Skeletal muscle satellite cell (primary cell): ENCODE measurements around the gene PPP1R36.
"Not testable (repeated sequence)": the region's sequence is repeated elsewhere in the genome, so short reads cannot be mapped to it uniquely, and the experiment has no call there.

Experiments used
- H3K27me3 ChIP-seq: 2 replicates; pipeline ENCODE4 v1.7.0; 2013; ENCODE audit warnings: low read length; ENCODE audit not compliant: control insufficient read depth, insufficient read depth
- H3K36me3 ChIP-seq: 2 replicates; pipeline ENCODE4 v1.7.0; 2013; ENCODE audit warnings: mild to moderate bottlenecking, control low read depth, low read length; ENCODE audit not compliant: insufficient read depth
- H3K4me1 ChIP-seq: 2 replicates; pipeline ENCODE4 v1.7.0; 2013; ENCODE audit warnings: low read length; ENCODE audit not compliant: control insufficient read depth, insufficient read depth
- H3K4me2 ChIP-seq: 2 replicates; pipeline ENCODE4 v1.7.0; 2013; ENCODE audit warnings: mild to moderate bottlenecking, low read length
- H3K4me3 ChIP-seq: 2 replicates; pipeline ENCODE4 v1.7.0; 2013; ENCODE audit warnings: low read length
- H3K9ac ChIP-seq: 2 replicates; pipeline ENCODE4 v1.7.0; 2013; ENCODE audit warnings: mild to moderate bottlenecking, low read depth, low read length, moderate library complexity
- H3K9me3 ChIP-seq: replicated peaks from 2 replicates; pipeline ENCODE4 v1.7.0; 2013; ENCODE audit warnings: mild to moderate bottlenecking, control low read depth, low read length

PPP1R36 gene

GRCh38 chr14:64623554-64624165 lies 73.9 kb downstream of the PPP1R36 start:
- Histone ChIP-seq H3K36me3 (no peaks in the 10 kb centered on the region), H3K4me2 (no peak overlapping the region), H3K27me3 (peaks cover 2% of the 10 kb centered on the region), H3K9ac (no peak overlapping the region), H3K9me3 (no peaks in the 10 kb centered on the region), H3K4me3 (no peak overlapping the region), H3K4me1 (peaks cover 4% of the 10 kb centered on the region)

- Histone ChIP-seq H3K4me2 (no peak overlapping the region), H3K4me1 (peaks cover 14% of the 10 kb centered on the region), H3K36me3 (no peaks in the 10 kb centered on the region), H3K9me3 (no peaks in the 10 kb centered on the region), H3K27me3 (no peaks in the 10 kb centered on the region), H3K9ac (no peak overlapping the region), H3K4me3 (no peak overlapping the region)
These were observed 75.8 kb downstream of the PPP1R36 start for GRCh38 chr14:64625386-64626232.

- H3K4me1 ChIP-seq: peaks cover 14% of the 10 kb centered on the region
- H3K9ac ChIP-seq: peak overlapping the region; percentile 65
- H3K36me3 ChIP-seq: no peaks in the 10 kb centered on the region
- H3K4me2 ChIP-seq: peak overlapping the region; percentile 45
- H3K27me3 ChIP-seq: no peaks in the 10 kb centered on the region
- no peaks in the 10 kb centered on the region for H3K9me3 ChIP-seq
- H3K4me3 ChIP-seq: peak overlapping the region; percentile 6
These were observed 79.2 kb downstream of the PPP1R36 start for GRCh38 chr14:64628940-64629408.

- Histone ChIP-seq H3K4me1 (peaks cover 14% of the 10 kb centered on the region), H3K36me3 (no peaks in the 10 kb centered on the region), H3K9ac (no peak overlapping the region), H3K9me3 (no peaks in the 10 kb centered on the region), H3K27me3 (no peaks in the 10 kb centered on the region), H3K4me2 (no peak overlapping the region), H3K4me3 (no peak overlapping the region)
These were observed 81.0 kb downstream of the PPP1R36 start for GRCh38 chr14:64630778-64631177.

GRCh38 chr14:64631222-64631621 lies 81.5 kb downstream of the PPP1R36 start:
- not testable (repeated sequence) for H3K4me2 ChIP-seq, H3K36me3 ChIP-seq, H3K4me3 ChIP-seq, H3K9ac ChIP-seq, H3K27me3 ChIP-seq, H3K9me3 ChIP-seq
- H3K4me1 ChIP-seq: peaks cover 14% of the 10 kb centered on the region

GRCh38 chr14:64632056-64632455 lies 82.3 kb downstream of the PPP1R36 start:
- Histone ChIP-seq H3K4me2 (no peak overlapping the region), H3K36me3 (no peaks in the 10 kb centered on the region), H3K4me1 (peaks cover 14% of the 10 kb centered on the region), H3K9ac (no peak overlapping the region), H3K9me3 (no peaks in the 10 kb centered on the region), H3K4me3 (no peak overlapping the region), H3K27me3 (no peaks in the 10 kb centered on the region)

- no peak overlapping the region for H3K4me2 ChIP-seq
- H3K9ac ChIP-seq: no peak overlapping the region
- H3K9me3 ChIP-seq: no peaks in the 10 kb centered on the region
- peaks cover 2% of the 10 kb centered on the region for H3K4me1 ChIP-seq
- H3K36me3 ChIP-seq: no peaks in the 10 kb centered on the region
- no peak overlapping the region for H3K4me3 ChIP-seq
- H3K27me3 ChIP-seq: no peaks in the 10 kb centered on the region
These were observed 84.8 kb downstream of the PPP1R36 start for GRCh38 chr14:64634558-64634957.

GRCh38 chr14:64636208-64636979 lies 86.6 kb downstream of the PPP1R36 start:
- Histone ChIP-seq H3K4me2 (no peak overlapping the region), H3K36me3 (no peaks in the 10 kb centered on the region), H3K4me3 (no peak overlapping the region), H3K9ac (no peak overlapping the region), H3K27me3 (no peaks in the 10 kb centered on the region), H3K4me1 (no peaks in the 10 kb centered on the region), H3K9me3 (no peaks in the 10 kb centered on the region)

GRCh38 chr14:64636980-64637429 lies 87.2 kb downstream of the PPP1R36 start:
- no peak overlapping the region for H3K4me3 ChIP-seq
- no peaks in the 10 kb centered on the region for H3K36me3 ChIP-seq
- H3K9me3 ChIP-seq: no peaks in the 10 kb centered on the region
- no peaks in the 10 kb centered on the region for H3K27me3 ChIP-seq
- H3K4me1 ChIP-seq: no peaks in the 10 kb centered on the region
- no peak overlapping the region for H3K9ac ChIP-seq
- H3K4me2 ChIP-seq: no peak overlapping the region

- H3K9ac ChIP-seq: no peak overlapping the region
- H3K4me3 ChIP-seq: no peak overlapping the region
- no peak overlapping the region for H3K4me2 ChIP-seq
These were observed 88.1 kb downstream of the PPP1R36 start for GRCh38 chr14:64637735-64638473.

GRCh38 chr14:64638625-64639024 lies 88.9 kb downstream of the PPP1R36 start:
- H3K4me3 ChIP-seq: no peak overlapping the region
- no peaks in the 10 kb centered on the region for H3K9me3 ChIP-seq
- H3K4me2 ChIP-seq: no peak overlapping the region
- H3K9ac ChIP-seq: no peak overlapping the region
- no peaks in the 10 kb centered on the region for H3K36me3 ChIP-seq
- H3K27me3 ChIP-seq: no peaks in the 10 kb centered on the region
- H3K4me1 ChIP-seq: no peaks in the 10 kb centered on the region

More at GRCh38 chr14:64637735-64638473, 88.1 kb downstream of the PPP1R36 start:
- Histone ChIP-seq H3K27me3 (no peaks in the 10 kb centered on the region), H3K4me1 (no peaks in the 10 kb centered on the region), H3K9me3 (no peaks in the 10 kb centered on the region), H3K36me3 (no peaks in the 10 kb centered on the region)
